NCI-H774 (cell line): Measurements from ENCODE around the gene ANKRD33B.

ENCODE experiments used
- DNase-seq: peaks from one replicate; lab custom pipeline; 2025; lab: John Stamatoyannopoulos, UW

The ANKRD33B gene

DNA sequence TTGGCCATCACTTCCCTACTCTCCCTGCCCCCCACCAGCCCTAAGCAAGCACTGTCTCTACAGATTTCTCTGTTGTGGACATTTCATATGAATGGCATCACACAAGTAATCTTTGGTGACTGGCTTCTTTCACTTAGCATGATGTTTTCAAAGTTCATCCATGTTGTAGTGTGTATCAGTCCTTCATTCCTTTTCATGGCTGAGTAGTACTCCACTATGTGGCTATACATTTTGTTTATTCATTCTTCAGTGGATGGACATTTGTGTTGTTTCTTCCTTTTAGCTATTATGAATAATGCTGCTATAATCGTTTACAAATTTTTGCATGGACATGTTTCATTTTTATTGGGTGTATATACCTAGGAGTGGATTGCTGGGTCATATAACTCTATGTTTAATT lies 113.1 kb downstream of the ANKRD33B start:
- DNase-seq, result no peak

DNA sequence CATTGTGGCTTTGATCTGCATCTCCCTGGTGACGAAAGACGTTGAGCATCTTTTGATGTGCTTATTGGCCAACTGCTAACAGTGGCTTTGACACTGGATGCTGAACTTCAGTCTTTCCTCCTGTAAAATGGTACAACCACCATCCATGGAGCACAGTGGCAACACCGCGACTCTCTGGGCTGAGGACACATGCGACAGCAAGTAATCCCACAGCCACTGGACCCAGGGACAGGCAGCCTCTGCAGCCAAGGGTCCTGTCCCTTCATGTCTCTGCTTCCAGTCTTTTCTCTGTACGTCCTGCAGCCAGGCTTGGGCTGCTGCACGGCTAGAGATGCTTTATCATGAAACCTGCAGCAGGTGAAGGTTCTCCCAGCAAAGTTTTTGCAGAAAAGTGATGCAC lies 113.7 kb downstream of the ANKRD33B start:
- DNase-seq, result no peak

DNA sequence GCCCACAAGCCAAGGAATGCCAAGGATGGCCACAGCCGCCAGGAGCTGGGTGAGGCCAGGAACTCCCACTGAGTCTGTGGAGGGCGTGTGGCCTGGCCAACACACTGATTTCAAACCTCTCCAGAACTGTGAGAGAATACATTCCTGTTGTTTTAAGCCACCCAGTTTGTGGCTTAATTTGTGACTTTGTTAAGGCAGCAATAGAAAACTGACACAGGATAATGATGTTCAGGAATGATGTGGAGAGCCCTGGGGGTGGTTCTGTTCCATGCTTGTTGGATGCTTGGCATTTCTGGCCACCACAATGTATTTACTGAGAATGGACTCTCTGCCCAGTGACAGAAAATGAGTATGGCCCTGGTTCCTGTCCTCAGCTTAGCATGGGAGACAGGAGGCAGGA lies 114.4 kb downstream of the ANKRD33B start:
- DNase-seq, result no peak

DNA sequence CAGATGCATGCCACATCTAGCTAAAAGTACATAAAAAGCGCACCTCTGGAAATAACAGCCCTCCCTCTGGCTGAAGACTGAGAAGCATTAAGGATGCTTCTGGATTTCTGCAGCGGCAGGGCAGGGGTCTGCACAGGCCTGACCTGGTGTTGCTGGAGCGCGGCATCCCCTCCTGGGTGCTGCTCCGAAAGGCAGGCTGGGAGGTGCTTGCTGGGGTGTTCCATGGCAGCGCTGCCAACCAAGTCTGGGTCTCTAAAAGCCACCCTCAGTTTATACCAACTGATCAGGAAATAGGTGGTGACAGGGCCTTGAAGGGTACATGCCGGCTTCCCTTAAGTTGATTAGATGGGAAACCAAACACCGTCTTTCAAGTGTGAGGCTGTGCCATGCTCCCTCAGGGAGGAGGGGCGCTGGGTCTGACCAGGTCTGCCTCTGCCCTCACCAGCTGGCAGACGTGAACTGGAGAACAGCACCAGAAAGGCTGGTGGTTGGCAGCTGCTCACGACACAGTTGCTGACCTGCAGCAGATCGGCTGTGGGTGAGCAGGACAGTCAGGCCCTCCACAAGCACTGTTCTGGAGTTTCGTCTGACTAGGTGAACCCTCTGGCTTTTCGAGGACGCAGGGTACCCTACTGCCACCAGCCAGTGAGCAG lies 115.6 kb downstream of the ANKRD33B start:
- DNase-seq, result no peak

DNA sequence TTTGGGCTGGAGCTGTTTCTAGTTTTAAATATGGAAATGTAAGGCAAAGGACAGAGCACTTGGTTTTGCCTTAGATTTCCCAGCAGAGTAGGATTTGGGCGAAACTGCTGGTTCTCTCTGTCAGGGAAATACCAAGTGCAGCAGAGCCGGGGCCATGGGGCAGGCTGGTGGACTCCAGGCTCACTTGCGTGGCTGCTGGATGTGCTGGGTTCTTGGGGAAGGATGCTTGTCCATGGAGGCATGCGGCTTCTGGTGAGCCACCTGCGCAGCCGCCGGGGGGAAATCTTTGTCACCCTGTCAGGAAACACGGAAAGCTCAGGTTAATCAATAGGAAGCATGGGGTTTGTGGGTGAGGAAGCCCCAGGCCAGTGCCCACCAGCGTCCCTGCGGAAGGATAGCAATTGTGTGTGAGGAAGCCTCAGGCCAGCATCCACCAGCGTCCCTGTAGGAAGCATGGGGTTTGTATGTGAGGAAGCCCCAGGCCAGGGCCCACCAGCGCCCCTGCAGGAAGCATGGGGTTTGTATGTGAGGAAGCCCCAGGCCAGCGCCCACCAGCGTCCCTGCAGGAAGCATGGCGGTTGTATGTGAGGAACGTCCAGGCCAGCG lies 117.1 kb downstream of the ANKRD33B start:
- no peak for DNase-seq

DNA sequence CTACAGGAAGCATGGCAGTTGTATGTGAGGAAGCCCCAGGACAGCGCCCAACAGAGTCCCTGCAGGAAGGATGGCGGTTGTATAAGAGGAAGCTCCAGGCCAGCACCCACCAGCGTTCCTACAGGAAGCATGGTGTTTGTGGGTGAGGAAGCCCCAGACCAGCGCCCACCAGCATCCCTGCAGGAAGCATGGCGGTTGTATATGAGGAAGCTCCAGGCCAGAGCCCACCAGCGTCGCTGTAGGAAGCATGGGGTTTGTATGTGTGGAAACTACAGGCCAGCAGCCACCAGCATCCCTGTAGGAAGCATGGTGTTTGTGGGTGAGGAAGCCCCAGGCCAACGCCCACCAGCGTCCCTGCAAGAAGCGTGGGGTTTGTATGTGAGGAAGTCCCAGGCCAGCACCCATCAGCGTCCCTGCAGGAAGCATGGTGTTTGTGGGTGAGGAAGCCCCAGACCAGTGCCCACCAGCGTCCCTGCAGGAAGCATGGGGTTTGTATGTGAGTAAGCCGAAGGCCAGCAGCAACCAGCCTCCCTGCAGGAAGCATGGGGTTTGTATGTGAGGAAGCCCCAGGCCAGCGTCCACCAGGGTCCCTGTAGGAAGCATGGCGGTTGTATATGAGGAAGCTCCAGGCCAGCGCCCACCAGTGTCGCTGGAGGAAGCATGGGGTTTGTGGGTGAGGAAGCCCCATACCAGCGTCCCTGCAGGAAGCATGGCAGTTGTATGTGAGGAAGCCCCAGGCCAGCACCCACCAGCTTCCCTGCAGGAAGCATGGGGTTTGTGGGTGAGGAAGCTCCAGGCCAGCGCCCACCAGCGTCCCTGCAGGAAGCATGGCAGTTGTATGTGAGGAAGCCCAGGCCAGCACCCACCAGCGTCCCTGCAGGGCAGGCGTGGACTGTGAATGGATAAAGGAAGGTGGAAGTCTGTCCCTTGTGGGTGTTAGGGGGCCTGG lies 118.1 kb downstream of the ANKRD33B start:
- DNase-seq, result no peak

DNA sequence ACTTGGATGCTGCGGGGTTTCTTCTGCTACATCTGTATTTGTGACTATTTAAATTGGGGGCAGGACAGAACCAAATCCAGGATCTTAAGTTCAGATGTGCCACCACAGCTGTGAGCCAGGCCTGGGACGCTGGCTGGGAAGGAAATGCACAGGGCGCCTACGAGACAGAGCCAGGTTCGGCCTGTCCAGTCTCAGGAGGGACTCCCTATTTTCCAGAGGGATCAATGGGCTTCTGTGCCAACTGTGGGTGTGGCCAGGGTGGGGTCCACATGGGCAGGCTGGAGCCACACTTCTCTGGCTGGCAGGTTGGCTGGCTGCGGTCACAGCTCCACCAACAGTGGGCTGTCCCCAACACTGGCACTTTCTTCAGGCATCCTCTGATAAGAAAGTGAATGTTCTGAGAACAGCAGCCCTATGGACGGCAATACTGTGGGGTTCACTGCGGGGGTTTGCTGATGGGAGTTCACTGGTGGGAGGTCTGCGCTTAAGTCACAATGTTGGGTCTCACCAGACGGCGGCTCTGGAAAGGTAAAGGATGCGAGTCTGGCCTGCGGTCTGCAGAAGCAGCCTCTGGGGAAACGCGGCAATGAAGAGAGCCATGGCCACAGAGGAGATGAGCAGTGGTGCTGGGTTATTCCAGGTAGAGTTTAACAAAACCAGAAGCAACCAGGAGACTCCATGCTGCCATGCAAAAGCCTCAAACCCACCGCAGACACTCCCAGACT lies 119.1 kb downstream of the ANKRD33B start:
- DNase-seq, result no peak

DNA sequence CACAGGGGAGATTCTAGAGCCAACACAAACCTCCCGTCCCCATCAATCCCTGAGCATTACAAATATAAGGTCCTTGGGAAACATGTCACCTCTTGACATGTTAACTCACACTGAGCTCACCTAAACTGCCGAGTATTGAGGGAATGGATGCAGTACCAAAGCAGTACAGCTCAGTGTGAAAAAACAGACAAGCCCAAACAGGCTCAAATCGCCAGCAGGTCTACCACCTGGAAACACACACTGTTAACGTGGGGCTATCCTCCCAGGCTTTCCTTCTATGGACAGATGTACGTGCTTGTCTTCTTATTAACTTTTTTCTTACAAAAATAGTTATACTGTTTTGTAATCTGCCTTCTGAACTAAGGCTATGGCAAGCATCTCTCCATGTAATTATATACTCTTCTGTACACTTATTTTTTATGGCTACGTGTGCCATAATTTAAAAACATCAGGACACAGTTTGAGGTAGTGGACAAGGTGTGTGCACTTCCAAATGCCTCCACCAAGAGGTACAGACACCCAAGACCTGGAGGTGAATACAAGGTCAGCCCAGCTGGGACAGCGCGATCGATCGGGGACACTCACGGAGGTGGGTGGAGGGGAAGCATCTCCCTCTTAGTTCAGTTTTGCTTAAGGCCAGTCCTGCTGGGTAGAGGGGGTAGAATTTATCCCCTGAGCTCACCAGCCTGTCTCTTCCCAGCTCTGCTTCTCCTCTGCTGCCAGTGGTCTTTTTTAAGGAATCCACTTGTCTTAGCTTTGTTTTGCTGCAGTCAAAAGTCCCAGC lies 120.6 kb downstream of the ANKRD33B start:
- no peak for DNase-seq

DNA sequence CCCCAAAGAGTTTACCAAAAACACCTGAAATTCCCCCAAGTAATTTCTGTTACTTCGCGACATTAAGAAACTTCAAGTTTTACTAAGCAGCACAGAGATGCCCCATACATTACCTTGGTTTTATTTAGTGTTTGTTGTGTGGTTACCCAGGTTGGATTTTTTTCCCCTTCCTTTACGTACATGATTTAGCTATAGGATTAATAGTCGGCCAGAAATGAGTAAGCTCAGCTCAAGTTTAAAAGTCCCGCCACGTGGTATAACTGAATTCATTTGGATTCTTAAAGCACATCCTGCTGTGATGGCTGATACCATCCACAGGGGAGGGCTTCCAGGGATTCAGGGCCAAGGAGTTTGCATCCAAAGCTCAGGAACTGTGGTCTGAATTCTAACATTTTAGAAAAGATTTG lies 121.2 kb downstream of the ANKRD33B start:
- no peak for DNase-seq

DNA sequence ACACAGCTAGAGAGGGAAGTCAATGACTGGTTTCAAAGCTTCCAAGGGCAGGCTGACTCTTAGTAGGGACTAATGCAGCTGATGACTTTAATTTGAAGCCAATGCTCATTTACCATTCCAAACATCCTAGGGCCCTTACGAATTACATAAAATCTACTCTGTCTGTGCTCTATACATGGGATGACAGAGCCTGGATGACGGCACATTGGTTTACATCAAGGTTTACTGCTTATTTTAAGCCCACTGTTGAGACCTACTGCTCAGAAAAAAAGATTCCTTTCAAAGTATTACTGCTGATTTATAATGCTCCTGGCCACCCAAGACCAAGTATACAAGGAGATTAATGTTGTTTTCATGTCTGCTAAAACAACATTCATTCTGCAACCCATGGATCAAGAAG lies 123.0 kb downstream of the ANKRD33B start:
- DNase-seq, result no peak

DNA sequence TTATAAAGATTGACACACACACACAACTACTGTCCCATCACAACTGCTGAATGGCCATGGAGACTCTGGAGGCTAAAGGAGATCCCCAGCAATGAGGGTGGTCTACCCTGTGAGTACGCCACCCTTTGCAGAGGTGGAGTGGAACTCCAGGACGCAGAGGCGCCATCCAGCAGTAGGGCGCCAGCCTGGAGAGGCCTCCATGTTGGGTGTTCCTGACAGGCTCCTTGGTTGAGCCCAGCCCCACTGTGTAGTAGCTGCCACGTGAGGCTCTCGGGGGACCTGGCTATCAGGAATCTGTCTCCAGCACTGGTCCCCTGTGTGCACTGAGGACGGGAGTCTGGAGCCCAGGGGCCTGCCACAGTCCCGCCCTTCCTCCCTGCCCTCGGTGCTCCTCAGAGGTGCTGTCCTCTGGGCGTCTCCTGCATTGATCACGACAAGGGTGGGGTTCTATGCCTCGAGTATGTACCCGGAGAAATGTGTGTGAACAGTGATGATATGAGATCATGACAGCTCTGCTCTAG lies 124.8 kb downstream of the ANKRD33B start:
- no peak for DNase-seq

DNA sequence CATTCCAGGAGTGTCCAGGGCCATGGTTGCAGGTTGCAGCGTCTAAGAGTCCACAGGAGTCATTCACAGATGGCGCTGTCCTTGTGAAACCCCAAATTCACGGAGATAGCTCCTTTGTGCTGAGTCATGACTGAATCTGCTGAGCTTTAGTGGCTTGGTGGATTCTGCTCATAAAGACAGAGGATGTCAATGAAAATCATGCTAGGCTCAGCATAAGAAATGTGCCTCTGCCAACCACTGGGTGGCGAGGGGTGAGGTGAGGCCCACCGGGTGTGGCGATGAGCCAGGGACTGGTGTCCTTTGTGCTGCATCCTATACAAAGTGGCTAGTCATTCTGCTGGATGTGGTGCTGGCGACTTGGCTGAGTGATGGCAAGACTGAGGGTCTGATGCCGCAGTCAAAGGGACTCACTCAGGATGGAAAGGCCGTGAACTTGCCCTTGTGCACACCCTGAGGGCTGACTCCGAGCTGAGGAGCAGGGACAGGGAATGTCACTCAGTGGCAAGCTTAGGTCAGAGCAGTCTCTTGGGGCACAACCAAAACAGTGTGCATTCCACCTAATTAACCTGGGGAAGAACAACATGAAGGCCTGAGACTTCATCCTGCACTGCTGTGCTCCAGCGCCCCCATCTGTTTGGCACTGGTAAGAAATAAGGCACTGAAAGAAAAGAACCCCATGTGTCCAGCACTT lies 125.7 kb downstream of the ANKRD33B start:
- no peak for DNase-seq

DNA sequence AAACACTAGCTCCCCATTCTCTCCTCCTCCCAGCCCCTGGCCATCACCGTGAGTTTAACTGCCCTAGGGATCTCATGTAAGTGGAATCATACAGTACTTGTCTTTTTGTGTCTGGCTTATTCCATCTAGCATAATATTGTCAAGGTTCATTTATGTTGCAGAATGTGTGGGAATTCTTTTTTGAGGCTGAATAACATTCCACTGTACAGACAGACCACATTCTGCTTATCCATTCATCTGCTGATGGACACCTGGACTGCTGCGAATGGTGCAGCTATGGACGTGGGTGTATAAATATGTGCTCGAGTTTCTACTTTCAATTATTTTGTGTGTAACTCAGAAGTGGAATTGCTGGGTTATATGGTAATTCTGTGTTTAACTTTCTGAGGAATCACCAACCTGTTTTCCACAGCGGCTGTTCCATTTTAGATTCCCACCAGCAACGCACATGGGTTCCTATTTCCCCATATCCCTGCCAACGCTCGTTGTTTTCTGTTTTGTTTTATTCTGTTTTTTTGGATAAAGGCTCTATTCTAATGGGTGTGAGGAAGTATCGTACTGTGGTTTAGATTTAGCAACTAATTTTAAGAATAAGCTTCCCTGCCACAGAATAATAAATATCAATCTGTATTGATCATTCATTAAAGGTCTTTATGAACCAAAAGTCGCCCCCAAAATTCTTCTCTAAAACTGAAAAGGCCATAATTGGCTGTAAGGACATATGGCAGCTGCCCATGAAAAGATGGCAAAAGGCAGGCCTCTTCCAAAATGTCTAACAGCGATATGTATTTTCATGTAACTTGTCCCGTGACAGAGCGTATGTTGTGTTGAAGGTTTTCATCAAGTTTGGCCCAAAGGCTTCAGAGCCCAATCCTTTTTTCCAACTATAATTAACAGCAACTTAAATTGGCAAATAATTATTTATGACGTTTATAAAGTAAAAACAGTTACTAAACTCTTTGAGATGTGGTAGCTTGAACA lies 126.9 kb downstream of the ANKRD33B start:
- no peak for DNase-seq

DNA sequence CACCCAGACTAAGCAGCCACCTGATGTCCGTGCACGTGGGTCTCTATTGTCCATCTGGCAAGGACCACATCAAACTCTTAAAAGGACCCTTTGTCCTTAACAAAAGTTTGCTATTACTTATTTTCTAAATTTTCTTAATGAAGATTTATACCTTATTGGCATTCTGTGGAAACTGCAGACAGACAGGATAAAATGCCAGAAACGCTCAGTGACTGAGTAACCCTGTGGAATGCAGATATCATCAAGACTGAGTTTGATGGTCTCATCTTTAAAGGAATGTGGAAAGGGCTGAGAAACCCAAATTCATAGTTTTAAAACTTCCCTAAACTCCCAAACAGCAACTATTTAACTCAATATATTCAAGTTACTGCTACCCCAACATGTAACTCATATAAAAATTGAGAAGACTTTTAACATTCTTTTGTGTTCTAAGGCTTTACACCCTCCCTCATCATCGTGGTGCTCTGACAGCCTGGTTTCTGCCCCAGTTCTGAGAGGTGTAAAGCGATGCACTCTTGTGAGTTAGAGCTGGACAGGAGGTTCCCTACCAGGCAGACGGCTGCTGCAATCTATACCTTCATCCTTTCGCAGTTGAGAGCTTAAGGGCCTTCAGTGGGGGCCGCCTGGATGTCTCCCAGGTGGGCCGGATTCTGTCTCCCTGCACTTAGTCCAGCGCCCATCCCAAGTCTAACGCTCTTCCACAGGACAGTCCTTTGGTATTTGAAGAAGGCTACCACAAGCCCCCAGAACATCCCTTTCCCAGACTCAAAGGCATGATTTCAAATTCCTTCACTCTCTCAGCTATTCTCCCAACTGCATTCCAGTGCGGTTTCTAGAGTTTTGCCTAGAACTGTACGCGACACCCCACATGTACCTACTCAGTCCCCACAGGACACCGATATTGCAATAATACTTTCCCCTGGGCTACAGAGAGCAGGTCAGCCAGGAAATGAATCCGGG lies 128.2 kb downstream of the ANKRD33B start:
- no peak for DNase-seq

DNA sequence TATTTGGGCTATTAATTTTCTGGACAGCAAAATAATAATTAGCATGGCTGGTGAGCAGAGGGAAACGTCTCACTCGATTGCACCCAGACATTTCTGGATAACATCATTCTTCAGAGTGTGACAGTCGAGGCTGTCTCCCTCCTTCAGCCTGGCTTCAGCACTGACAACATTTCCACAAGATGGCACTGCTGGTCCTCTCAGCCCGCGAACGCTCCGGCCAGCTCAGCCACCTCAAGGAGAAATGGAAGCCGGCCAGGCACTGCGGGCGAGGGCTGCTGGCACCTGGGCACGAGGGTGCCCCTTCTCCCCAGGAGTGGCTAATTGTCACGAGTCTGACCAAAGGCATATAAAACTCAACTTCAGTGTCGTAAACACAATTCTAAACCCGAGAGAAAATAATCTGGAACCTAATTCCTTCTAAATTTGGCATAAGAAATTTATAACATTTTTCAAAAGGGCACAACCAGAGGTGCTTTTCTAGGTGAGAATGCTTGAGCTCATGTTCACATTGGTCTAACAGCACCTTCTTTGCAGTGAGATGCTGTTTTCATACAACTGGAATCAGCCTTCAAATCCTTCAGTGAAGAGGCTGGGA lies 131.3 kb downstream of the ANKRD33B start:
- DNase-seq, result peak; percentile 62

DNA sequence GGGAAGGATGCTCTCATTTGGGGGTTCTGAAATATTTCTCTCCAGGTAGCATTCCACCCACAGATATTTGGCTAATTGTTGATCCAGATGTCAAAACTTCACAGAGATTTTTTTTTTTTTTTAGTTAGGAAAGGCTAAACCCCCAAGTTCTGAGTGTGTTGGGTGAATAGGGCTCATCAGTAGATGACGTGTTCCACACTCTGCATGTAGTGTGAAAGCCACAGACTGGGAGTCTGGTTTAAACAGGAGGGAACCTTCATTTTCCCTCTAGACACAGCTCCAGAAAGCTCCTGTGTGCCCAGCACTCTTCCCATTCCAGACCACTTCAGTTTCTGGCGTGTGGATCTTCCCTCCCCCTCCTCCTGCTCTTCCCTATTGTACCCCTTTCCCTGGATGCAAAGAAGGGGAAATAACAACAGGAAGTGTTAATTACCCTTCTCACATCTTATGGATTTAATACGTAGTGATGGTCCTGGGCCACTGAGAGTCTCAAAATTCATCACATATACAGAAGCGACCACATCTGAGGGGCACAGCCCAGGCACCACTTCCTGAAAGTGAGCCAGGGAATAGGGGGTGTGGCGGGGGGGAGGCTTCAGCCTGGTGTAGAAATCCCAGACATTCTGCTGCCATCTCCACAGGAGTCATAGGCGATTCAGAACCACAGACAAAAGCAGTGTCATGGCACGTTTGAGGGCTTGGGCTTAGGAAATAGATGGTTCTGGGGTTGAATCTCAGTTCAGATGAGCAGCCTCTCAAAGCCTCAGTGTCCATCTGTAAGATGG lies 132.1 kb downstream of the ANKRD33B start:
- no peak for DNase-seq

DNA sequence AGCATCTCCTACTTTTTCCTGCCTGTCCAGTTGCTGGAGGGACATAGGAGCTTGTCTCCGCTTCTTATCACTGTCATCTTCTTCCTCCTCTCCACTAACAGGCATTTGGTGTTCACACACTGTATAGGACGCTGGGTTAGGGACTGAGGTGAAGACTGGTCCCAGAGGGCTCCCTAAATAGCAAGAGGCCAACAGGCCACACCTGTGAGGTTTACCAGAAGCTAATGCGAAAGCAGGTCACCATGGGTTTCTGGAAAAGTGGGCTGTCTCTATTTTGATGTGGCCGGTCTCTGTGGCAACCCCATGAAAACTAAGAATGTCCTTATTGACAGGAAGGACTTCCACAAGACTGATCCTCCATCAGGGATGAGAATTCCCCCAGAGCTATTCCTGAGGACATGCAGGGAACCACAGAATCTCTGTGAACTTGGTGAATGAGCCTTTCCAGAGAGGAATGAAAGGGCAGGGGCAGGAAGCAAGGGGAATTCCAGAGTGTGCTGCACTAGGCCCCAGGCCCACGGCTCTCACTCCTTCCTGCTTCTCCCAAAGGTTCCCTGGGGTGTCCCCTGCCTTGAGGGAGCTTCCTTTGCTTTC lies 135.5 kb downstream of the ANKRD33B start:
- no peak for DNase-seq
